ENCODE measurements around the gene STRN. TPM values are rescaled to one million over a fixed set of nuclear protein-coding genes. Genes with fewer than 3 reads are reported as not detected.
"Not testable (repeated sequence)": the region's sequence is repeated elsewhere in the genome, so short reads cannot be mapped to it uniquely, and the experiment has no call there.

STRN gene
- total and polyA plus RNA-seq, 4 donors, result 3.7 to 35.9 (median 15.7) TPM

DNA sequence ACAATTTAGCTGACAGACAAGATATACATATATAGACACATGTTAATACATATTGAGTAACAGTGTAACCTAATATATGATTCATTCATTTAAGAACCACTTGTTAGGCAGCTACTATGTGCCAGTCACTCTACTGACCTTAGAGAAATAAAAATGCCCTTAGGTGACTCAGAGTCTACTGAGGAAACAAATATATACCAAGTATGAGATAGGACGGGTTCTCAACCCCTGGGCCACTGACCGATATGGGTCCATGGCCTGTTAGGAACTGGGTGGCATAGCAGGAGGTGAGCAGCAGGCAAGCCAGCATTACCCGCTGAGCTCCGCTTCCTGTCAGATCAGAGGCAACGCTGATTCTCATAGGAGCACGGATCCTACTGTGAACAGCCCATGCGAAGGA is 14.8 kb downstream of the STRN start:
- 89% methylated on average over 7 of the region's 7 CpGs for WGBS, 2 donors
- ATAC-seq (ENCODE audit: insufficient read depth, low FRiP score), result peak; percentile 19
- peaks cover 0 to 4% (median 0%) of the 10 kb centered on the region in 4 donors for H3K36me3 ChIP-seq (ENCODE audit: control insufficient read depth in 4 of 4, insufficient read depth in 4 of 4, low read length in 4 of 4)
- no peaks in the 10 kb centered on the region for H3K9me3 ChIP-seq (ENCODE audit: control insufficient read depth in 4 of 4, insufficient read depth in 3 of 4, low read length in 3 of 4)
- H3K9ac ChIP-seq (ENCODE audit: insufficient read depth in 1 of 2, low read length in 2 of 2), result no peak overlapping the region
- H3K4me3 ChIP-seq, result no peak overlapping the region
- no peak for TF ChIP-seq CTCF (IDR thresholded peaks at IDR 0.05; ENCODE audit: control extremely low read depth, extremely low read depth)
- H3K27ac ChIP-seq (ENCODE audit: low read depth in 1 of 2, low read length in 1 of 2), result peak overlapping the region in 1 of 2 donors; percentile 58
- H3K27me3 ChIP-seq (ENCODE audit: control insufficient read depth in 3 of 3, insufficient read depth in 3 of 3, low read length in 2 of 3), result no peaks in the 10 kb centered on the region
- no peak for DNase-seq
- peaks cover 0 to 32% (median 5%) of the 10 kb centered on the region in 5 donors for H3K4me1 ChIP-seq (ENCODE audit: control insufficient read depth in 5 of 5, insufficient read depth in 5 of 5, low read length in 5 of 5)

- peak overlapping the region in 1 of 2 donors; percentile 58 for H3K27ac ChIP-seq (ENCODE audit: low read depth in 1 of 2, low read length in 1 of 2)
- DNase-seq (no peak), ATAC-seq (ENCODE audit: insufficient read depth, low FRiP score) (no peak)
- H3K4me1 ChIP-seq (ENCODE audit: control insufficient read depth in 5 of 5, insufficient read depth in 5 of 5, low read length in 5 of 5), result peaks cover 0 to 28% (median 5%) of the 10 kb centered on the region in 5 donors
- no peak overlapping the region for H3K9ac ChIP-seq (ENCODE audit: insufficient read depth in 1 of 2, low read length in 2 of 2)
- 79 to 83% methylated on average over 2 of the region's 2 CpGs for whole genome bisulfite sequencing, 2 donors
- no peaks in the 10 kb centered on the region for H3K27me3 ChIP-seq (ENCODE audit: control insufficient read depth in 3 of 3, insufficient read depth in 3 of 3, low read length in 2 of 3)
- H3K9me3 ChIP-seq (ENCODE audit: control insufficient read depth in 4 of 4, insufficient read depth in 3 of 4, low read length in 3 of 4), result no peaks in the 10 kb centered on the region
- peaks cover 0 to 4% (median 0%) of the 10 kb centered on the region in 4 donors for H3K36me3 ChIP-seq (ENCODE audit: control insufficient read depth in 4 of 4, insufficient read depth in 4 of 4, low read length in 4 of 4)
- no peak for TF ChIP-seq CTCF (IDR thresholded peaks at IDR 0.05; ENCODE audit: control extremely low read depth, extremely low read depth)
- H3K4me3 ChIP-seq, result no peak overlapping the region
These were observed 15.3 kb downstream of the STRN start for GRCh38 chr2:36951027-36951518.

GRCh38 chr2:36949845-36950244 is 16.5 kb downstream of the STRN start:
- DNase-seq, result no peak
- H3K27me3 ChIP-seq (ENCODE audit: control insufficient read depth in 3 of 3, insufficient read depth in 3 of 3, low read length in 2 of 3), result no peaks in the 10 kb centered on the region
- ATAC-seq (ENCODE audit: insufficient read depth, low FRiP score), result no peak

GRCh38 chr2:36945240-36945639 is 21.1 kb downstream of the STRN start:
- ATAC-seq (ENCODE audit: insufficient read depth, low FRiP score); H3K27me3 ChIP-seq (ENCODE audit: control insufficient read depth in 3 of 3, insufficient read depth in 3 of 3, low read length in 2 of 3); H3K9me3 ChIP-seq (ENCODE audit: control insufficient read depth in 4 of 4, insufficient read depth in 3 of 4, low read length in 3 of 4); H3K36me3 ChIP-seq (ENCODE audit: control insufficient read depth in 4 of 4, insufficient read depth in 4 of 4, low read length in 4 of 4); H3K27ac ChIP-seq (ENCODE audit: low read depth in 1 of 2, low read length in 1 of 2); H3K9ac ChIP-seq (ENCODE audit: insufficient read depth in 1 of 2, low read length in 2 of 2); DNase-seq; H3K4me3 ChIP-seq: not testable (repeated sequence)
- WGBS, 2 donors, result 93 to 98% methylated on average over 10 of the region's 10 CpGs
- H3K4me1 ChIP-seq (ENCODE audit: control insufficient read depth in 5 of 5, insufficient read depth in 5 of 5, low read length in 5 of 5), result peaks cover 0 to 14% (median 0%) of the 10 kb centered on the region in 5 donors

More at GRCh38 chr2:36949845-36950244, 16.5 kb downstream of the STRN start:
- H3K27ac ChIP-seq (ENCODE audit: low read depth in 1 of 2, low read length in 1 of 2), result no peak overlapping the region
- no peak overlapping the region for H3K4me3 ChIP-seq
- peaks cover 0 to 4% (median 0%) of the 10 kb centered on the region in 4 donors for H3K36me3 ChIP-seq (ENCODE audit: control insufficient read depth in 4 of 4, insufficient read depth in 4 of 4, low read length in 4 of 4)
- no peak for TF ChIP-seq CTCF (IDR thresholded peaks at IDR 0.05; ENCODE audit: control extremely low read depth, extremely low read depth)
- H3K9ac ChIP-seq (ENCODE audit: insufficient read depth in 1 of 2, low read length in 2 of 2), result no peak overlapping the region
- H3K4me1 ChIP-seq (ENCODE audit: control insufficient read depth in 5 of 5, insufficient read depth in 5 of 5, low read length in 5 of 5), result peaks cover 0 to 20% (median 0%) of the 10 kb centered on the region in 5 donors
- WGBS, 2 donors, result 86 to 88% methylated on average over 1 of the region's 1 CpG
- H3K9me3 ChIP-seq (ENCODE audit: control insufficient read depth in 4 of 4, insufficient read depth in 3 of 4, low read length in 3 of 4), result no peaks in the 10 kb centered on the region

All from lung (tissue), 12 donors.